ENCODE data around the gene HOXA2.

HOXA2 gene

DNA sequence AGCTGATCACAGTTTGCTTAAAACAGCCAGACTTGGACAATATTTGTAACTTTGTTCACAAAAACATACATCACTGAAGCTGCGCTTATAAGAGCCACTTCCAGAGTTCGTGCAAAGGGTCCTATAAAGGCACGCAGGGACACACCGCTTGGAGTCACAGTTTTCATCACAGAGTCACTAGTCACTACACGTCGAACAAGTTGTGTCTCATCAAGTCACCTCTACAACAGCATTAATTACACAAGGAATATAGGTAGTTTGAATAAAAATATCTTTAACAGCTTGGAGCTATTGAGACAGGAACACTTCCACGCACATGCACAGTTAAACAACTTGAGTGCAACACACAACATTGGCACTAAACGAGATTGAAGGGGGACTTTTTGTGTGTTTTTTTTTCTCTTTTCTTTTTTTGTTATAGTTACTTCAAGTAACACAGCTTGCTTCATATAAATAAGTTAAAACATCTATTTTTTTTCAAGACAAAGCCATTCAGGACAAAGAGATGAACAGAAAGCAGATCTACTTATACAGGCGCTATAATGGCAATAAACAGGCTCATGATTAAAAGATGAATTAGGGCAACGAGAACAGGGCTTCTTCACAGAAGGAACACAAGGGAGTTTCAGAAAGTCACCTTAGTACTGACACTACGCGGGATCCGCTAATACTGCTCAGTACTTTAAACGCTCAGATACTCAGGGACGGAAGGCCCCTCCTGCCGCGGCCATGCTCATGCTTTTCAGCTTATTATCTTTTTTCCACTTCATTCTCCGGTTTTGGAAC is 38.8 kb upstream of the HOXA2 start:
- no peak for DNase-seq

DNA sequence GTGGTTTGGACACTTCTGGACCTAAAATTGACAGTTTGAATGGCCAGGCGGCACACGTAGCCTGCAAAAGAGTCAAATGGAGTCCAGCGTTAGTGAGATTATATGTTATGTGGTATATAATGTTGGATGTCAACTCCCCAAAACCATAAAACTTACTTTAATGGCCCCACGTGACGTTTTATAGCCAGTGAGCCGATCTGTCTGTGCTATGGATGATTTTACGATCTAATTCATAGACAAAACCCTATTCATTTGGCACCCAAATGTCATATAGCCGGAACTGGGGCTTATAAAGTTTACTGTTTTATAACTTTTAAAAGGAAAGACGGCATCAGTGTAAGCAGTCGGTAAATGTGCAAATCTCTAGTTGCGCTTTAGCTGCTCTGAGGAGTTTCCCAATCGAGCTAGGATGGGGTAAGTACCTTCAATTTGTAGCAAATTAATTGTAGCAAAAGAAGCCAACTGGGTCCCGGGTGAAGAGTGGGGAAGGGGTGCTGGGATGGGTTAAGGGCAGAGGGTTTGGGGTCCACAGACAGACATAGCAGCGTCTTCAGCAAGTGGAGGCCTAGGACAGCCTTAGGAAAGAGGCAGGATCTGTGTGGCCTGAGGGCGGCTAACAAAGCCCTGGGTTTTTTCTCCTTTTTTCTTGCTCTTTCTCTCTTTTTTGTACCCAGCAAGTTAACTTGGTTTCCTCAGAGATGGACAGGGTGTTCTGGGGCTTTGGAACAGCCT is 37.8 kb upstream of the HOXA2 start:
- no peak for DNase-seq

DNA sequence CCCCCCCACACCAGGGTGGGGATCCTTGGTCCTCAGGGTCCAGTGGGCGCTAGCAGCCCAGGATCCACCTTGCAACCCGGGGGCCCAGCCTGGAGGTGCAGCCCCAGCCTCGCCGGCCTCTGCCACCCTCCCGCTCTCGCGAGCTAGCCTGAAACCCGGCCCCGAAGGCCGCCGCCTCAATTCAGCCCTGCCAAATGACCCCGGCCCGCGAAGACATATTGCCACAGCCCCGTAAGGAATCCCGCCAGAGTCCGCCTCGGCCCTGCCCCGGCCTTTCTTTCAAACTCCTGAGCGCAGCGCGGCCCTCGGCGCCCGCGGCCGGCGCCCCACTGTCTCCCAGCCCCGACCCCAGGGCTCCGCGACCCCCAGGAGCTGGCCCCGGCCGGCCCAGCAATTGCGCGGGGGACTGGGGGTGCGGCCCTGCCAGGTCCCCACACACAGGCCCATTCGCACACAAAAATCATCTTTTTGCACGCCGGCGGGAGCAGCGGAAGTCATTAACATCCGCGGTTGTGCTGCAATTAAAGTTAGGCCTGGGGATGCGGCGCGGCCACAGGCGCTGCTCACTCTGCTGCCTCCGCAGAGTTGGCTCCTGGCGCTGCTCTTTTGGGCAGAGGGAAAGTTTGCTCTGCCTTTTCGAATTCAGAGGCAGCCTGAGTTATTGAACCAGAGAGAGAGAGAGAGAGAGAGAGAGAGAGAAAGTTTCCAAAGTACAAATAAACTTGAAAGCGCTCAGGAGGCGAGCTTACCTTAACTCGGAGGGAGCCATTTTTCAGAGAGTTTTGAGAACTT is 37.0 kb upstream of the HOXA2 start:
- no peak for DNase-seq

- no peak for DNase-seq
Observed at GRCh38 chr7:27138985-27139333, 36.5 kb upstream of the HOXA2 start.

GRCh38 chr7:27138472-27138871 is 36.0 kb upstream of the HOXA2 start:
- no peak for DNase-seq

DNA sequence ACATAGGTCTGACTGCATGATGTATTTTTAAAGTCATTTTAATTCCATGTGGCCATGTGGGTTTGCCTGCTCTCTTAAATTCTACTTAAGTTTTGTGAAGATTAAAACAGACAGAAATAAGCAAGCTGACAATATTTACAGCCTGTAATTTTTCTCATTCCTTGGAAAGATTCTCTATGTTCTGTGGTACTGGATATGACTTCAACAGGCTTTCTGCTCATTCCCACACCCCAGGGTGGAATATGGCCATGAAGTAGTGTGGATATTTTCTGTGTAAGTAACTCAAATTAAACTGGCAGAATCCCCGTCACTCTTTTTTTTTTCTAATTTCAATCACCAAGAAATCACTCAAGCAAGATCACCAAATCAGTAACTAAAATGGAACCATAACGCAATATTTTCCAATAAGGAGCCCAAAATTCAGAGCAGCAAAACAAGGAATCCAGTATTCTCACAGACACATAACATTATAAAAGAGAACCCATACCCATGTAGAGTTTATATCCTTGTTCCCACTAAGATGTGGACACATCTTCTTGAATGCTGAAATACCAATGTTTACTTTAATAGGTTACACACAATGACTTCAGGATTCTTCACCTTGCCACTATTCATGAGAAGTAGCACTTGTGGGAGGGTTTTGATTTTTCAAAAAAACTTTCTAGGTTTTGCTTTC is 35.3 kb upstream of the HOXA2 start:
- DNase-seq = no peak

GRCh38 chr7:27134392-27134791 is 31.9 kb upstream of the HOXA2 start:
- DNase-seq = no peak

DNA sequence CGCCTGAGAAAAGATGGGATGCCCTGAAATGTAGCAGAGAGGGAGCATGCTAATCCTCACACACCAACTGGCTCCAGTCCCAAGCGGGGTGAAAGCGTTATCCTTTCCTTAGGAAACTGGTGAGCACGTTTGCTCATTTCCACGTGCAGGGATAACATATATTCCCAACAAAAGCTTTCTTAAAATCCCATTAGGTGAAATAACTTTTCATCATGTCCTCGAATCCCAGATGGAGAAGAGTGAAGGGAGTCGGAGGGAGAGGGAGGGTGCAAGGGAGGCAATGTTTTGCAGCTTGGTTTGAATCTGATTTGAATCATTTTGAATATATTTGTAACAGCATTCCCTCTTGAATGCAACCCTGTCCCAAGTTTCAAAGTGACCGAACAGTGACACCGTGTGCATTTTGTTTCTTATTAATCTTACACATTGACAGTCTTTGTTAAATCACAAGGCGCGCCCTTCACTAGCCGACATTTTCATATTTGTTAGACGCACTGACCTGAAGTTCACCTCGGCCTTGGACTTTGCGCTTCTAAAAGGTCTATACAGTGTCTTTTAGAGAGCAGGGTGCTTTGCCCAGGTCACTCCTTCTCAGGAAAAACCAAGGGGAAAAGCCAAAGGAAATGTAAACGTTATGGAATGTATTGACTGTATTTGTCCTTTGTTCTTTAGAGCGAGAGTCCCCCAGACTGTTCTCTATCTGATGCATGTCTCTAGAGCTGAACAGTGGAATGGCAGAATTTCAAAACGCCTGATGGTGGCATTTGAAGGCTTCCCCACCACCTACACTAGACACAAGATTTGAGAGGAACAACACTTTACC is 31.1 kb upstream of the HOXA2 start:
- no peak for DNase-seq

DNA sequence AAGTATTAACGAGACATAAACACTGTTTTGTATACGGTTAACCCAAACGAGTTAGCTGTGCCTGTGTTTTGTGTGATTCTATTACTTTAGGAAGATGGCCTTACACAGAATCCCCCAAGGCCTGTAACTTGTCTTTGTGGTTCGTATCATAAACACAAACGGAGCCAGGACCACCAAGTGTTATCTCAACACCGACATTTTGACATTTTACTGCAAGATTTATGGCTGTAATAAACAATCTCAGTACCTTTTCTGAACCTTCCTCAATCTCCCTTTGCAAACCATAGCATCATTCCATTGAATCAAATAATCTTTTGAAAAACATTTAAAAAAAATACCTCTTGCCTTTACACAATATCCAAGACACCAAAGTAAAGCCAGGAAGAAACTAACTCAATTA is 30.5 kb upstream of the HOXA2 start:
- no peak for DNase-seq

DNA sequence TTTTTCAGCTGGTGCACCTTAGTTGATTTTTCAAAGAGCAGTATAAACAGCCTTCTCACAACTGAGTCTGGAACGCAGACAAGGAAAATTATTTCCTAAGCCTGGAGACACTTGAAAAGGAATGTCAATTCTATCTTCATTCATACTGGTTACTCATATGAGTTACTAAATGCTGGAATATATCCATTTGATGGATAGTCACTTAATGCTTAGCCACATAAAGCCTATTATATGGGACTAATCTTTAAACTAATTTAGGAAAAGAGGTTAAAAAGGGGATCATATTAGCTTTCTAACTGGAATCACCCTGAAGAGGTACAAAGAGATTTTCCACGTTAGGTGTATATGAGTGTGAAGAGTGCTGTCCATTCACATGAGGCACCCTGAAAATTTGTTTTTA is 29.7 kb upstream of the HOXA2 start:
- DNase-seq = no peak

DNA sequence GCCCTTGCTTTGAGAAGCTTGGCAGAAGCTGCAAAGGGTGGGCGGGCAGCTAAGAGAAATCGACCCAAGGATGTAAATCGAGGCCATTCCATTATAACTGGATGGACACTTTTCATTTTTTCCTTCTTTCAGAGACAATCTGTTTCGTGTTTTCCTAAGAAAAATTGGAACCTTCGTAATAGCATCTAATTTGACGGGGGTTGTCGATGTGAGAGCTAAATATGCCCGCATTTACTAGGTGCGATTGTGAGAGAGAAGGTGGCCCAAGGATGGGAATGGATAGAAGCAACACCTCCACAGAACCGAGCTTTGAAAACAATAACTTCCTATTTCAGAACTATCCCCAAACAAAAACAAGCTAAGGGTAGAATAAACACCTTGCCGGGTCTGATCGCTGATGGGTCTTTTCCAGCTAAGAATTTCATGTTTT is 28.9 kb upstream of the HOXA2 start:
- no peak for DNase-seq

DNA sequence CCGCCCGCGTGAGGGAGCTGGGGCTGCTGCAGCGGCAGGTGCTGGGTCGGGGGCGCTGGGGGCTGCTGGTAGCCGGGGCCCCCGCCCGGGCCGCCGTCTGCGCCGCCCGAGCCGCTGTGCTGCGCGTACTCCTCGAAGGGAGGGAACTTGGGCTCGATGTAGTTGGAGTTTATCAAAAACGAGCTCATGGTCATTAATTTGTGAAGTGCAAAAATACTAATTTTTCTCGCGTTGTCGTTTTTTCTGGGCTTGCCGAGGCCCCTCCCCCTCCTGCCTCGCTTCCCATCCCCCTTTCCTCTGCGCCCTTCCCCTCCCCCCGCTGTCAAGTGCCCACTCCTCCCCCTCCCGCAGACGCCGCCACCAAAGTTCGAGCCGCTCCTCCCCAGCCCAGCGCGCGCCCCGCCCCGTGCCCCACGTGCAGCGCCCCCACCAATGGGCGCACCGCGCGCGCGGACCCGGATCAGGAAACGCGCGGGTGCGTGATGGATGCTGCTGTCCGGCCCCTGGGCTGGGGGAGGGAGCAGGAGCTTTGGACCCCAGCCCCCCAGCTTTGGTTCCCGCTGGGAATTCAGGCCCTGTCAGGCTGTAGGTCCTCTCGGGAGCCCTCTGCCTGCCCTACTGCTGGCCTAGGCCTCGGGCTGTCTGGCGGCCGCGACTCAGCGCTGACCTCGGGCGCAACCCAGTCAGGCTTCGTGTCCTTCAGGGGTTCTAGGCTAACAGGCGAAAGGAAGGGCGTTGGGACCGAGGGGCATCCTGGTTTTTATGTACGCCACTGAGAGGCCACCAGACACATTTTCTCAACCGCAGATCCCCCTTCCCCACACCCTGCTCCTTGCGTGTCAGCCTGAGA is 28.3 kb upstream of the HOXA2 start, which contains the start of gene HOXA4:
Gene HOXA4, minus strand, starts transcription at position 218 of the 850 bp plus-strand sequence. Its CDS starts 24 bp downstream, at position 194.
- peak; percentile 26 for DNase-seq

- DNase-seq = no peak
Observed at GRCh38 chr7:27129729-27130539, 27.5 kb upstream of the HOXA2 start.

- DNase-seq = no peak
Observed at GRCh38 chr7:27128776-27129728, 26.6 kb upstream of the HOXA2 start.

- no peak for DNase-seq
Observed at GRCh38 chr7:27128034-27128433, 25.6 kb upstream of the HOXA2 start.

DNA sequence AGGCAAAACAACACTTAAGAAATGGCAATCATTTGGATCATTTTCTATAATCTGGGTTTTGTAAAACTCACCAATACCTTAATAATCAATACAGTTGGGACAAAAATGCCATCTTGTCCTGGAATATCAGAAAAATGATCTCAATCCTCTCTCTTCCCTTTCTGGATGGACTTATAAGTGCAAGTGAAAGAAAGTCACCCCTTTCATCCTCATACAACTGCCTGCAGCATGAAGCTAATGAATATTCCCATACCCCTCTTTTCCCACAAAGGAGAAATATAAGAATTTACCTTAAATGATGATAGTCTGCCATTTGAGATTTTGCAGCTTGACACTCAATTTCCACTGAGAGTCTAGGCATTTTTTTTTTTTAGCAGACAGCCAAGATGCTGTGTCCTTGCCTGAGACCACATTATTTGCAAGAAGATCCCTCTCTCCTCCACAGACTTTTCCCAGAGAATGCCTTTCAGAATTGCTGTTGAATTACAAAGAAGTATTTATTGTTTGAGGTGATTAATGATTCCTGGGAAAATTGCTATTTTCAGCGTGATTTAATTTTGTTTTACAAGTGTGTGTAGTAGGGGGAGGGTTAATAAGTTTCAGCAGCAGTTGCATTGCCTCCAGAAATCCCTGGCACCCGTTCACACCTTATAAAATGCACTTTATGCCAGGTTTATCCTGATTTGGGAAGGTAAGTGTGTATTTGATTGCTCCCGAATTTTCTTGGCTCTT is 24.3 kb upstream of the HOXA2 start:
- DNase-seq = no peak

- DNase-seq = no peak
Observed at GRCh38 chr7:27125986-27126394, 23.5 kb upstream of the HOXA2 start.

Measured in activated gamma-delta T cell (primary cell).